GM12873 (cell line): Measurements from ENCODE around the gene ZC3HAV1.
A peak's percentile ranks its signal among the peaks of the same experiment; 100 is the strongest.

Experiments used
- TF ChIP-seq, protein P1 (sequence below): IDR thresholded peaks from 2 replicates; pipeline ENCODE4 v1.5.1; 2012; ENCODE audit warnings: low read depth, mild to moderate bottlenecking, moderate library complexity, low read length, control low read depth; ENCODE audit not compliant: insufficient read depth; ENCODE audit errors: missing control alignments

Gene ZC3HAV1

DNA sequence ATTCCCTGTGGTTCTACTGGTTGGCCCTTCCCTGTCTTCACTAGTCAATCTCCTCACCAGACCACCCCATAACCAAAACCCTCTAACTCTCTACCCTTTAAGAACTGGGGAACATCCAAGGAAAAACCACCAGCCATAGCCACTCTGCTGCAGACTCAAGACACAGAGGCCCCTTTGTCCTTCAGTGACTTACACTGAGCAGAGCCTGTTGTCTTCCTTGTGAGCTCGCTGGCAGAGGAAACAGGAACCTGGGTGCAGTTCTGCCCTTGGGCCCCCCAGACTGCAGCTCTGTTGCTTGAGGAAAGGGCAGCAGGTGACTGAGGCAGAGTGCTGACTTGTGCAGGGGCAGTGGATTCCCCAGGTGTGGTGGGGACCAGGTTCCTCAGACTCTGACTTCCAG, 30.6 kb downstream of the ZC3HAV1 start:
- TF ChIP-seq, protein P1, sequence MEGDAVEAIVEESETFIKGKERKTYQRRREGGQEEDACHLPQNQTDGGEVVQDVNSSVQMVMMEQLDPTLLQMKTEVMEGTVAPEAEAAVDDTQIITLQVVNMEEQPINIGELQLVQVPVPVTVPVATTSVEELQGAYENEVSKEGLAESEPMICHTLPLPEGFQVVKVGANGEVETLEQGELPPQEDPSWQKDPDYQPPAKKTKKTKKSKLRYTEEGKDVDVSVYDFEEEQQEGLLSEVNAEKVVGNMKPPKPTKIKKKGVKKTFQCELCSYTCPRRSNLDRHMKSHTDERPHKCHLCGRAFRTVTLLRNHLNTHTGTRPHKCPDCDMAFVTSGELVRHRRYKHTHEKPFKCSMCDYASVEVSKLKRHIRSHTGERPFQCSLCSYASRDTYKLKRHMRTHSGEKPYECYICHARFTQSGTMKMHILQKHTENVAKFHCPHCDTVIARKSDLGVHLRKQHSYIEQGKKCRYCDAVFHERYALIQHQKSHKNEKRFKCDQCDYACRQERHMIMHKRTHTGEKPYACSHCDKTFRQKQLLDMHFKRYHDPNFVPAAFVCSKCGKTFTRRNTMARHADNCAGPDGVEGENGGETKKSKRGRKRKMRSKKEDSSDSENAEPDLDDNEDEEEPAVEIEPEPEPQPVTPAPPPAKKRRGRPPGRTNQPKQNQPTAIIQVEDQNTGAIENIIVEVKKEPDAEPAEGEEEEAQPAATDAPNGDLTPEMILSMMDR, result no peak

DNA sequence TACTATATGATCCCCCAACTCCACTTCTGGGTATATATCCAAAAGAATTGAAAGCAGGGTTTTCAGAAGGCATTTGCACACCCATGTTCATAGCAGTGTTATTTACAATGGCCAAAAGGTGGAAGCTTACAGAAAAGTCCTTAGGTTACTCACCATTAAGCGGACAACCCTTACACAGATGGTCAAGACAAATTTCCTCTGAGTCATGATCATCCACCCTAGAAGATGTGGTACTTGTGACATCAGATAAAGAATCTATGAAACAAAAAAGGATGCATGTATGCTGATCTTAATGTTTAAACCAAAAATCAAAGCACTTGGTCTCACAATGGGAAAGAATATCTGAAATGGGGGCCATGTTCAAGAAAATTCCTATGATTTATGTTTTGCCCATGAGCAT, 31.1 kb downstream of the ZC3HAV1 start:
- TF ChIP-seq, protein P1, result no peak

DNA sequence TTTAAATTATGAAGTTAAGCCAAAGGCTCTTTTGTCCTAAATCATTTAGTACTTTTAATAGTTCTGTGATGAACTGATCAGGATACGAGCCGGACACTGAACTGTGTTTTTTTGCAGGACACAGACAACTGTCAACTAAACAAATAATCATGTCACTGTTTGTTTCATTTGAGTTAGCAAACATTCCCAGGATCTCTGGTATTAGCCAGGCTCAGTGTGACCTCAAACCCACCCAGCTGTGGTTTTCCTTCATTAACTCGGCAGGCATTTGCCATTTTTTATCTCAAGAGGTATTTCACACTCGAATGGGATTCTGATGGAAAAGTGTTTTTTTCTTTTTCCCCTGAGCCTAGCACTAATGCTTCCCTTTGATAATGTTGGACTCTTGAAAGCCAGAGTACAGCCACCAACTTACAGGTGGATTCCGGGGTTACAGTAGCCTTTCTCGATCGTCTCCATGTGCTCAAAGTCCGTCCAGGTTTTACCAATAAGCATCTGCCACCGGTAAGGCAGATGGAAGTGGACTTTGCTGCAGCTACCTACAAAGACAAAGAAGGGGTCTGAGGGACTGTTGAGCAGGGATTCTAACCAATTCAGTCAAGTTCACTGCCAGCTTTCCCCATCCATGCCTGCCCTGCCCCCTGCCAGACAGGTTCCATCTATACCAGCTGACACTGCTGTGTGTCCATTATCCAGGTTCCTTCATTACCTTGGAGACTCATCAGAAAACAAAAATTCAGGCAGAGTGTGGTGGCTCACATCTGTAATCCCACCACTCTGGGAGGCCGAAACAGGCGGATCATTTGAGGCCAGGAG, 33.4 kb downstream of the ZC3HAV1 start:
- TF ChIP-seq, protein P1, result no peak

DNA sequence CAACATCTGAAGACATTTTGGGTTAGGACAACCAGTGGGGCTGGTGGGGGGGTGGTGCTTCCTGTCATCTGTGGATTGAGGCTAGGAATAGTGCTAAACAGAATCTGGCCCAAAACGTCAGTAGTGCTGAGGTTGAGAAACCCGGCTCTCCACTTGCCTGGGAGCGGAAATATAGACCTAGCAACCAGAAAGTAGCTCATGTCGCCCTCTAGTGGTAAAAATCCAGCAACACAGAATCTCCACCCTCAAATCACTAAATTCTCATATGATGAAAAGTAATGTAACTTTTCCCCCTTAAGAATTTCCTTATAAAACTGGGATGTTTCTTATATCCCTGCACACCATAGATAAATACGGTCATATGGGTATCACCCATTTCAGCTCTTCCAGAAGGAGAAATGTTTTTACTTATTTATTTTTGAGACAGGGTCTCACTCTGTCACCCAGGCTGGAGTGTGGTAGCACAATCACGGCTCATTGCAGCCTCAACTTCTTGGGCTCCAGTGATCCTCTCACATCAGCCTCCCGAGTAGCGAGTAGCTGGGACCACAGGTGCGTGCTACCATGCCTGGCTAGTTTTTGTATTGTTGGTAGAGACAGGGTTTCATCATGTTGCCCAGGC, 34.4 kb downstream of the ZC3HAV1 start:
- TF ChIP-seq, protein P1, result peak; percentile 72

DNA sequence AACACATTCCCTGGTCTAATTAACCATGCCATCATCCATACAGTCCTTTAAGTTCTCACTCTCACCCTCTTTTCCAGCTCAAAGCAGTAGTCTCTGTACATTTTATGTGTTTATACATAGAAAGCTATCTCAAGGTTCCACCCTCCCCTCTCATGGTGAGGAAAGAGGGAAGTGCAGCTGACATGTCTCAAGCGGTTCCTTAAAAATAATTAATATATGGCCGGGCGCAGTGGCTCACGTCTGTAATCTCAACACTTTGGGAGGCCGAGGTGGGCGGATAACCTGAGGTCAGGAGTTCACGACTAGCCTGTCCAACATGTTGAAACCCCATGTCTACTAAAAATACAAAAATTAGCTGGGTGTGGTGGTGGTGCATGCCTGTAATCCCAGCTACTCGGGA, 36.7 kb downstream of the ZC3HAV1 start:
- TF ChIP-seq, protein P1, result no peak

DNA sequence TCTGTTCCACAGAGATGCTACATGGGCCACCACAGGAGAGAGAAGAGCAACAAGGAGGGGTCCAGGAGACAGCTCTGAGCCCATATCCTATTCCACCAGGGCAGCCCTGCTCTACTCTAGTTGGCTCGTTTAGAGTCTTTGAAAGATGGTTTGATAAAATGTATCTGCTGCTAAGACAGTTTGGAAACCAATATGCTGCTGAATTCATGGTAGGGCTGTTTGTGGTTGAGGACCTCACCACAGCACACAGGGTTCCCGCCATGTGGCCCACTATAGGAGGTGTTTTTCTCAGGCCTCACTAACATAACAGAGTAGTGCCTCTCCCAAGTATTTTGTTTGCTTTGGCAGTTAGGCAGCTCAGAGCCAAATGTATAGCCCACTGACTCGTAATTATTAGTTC, 37.8 kb downstream of the ZC3HAV1 start:
- TF ChIP-seq, protein P1, result no peak

DNA sequence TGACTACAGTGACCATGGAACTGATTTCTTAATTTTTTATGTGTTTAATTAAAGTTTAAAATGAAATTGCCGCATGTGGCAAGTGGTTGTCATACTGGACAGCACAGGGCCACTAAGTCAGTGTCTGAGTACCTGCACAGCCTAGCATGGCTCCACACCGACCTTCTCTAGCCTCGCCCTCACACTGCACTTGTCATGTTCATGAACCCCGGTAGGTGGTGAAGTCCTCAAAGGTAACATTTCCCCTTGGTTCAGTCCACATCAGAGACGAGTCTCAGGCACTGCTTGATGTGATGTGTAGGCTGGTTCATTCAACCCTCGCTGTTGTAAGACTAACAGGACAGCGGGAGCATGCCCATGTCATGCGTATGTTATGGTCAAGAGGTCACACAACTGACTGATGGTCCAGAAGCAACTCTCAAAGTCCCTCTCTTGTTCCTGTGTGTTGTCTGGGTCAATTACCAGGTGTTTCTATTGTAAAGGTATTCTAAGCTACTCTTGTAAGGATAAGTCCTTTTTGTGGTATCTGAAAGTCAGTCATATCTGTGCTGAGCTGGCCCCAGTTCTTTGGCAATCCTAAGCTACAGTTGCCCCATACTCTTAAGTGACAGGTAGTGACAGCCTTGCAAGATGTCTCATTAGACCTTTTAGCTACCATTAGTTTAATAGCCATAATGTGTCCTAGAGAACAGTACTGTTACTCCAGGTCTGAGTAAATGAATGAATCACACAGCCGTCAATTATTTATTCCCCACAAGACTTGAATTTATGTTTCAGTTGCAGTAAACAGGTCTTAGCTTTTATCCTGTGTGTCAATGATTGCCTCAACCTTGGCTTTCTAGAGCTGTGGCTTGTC, 40.7 kb downstream of the ZC3HAV1 start:
- TF ChIP-seq, protein P1, result no peak
